NCI-H1694 (cell line): ENCODE measurements around the gene MSH5.
"Not testable (repeated sequence)": the region's sequence is repeated elsewhere in the genome, so short reads cannot be mapped to it uniquely, and the experiment has no call there.

ENCODE experiments used
- DNase-seq: peaks from one replicate; lab custom pipeline; 2025; lab: John Stamatoyannopoulos, UW

The MSH5 gene

GRCh38 chr6:31801031-31801927, 61.5 kb downstream of the MSH5 start:
- not testable (repeated sequence) for DNase-seq

- DNase-seq: no peak
Measured at GRCh38 chr6:31805939-31806469, 66.2 kb downstream of the MSH5 start.

- DNase-seq: peak; percentile 94
Measured at GRCh38 chr6:31806470-31807272, 66.9 kb downstream of the MSH5 start, which contains the start of gene LSM2. Gene LSM2, minus strand, starts transcription at chr6:31806966. Its CDS starts 209 bp downstream, at chr6:31806757.

GRCh38 chr6:31808599-31808998, 68.8 kb downstream of the MSH5 start:
- not testable (repeated sequence) for DNase-seq

GRCh38 chr6:31811645-31812044, 71.8 kb downstream of the MSH5 start:
- no peak for DNase-seq
